KMS-11 (cell line): ENCODE data around the gene FAM124B.

ENCODE experiments used
- H2AFZ ChIP-seq: fragments of 200-600 bp; sonication (generic); 2 replicates; pipeline ENCODE4 v1.6.1; 2016; ENCODE audit warnings: antibody characterized with exemption, mixed run types, low read depth
- H3K27ac ChIP-seq: fragments of 200-600 bp; sonication (generic); 2 replicates; pipeline ENCODE4 v1.6.1; 2016; ENCODE audit warnings: mild to moderate bottlenecking, mixed run types
- H3K27me3 ChIP-seq: fragments of 200-600 bp; sonication (generic); 2 replicates; pipeline ENCODE4 v1.6.1; 2017; ENCODE audit warnings: mild to moderate bottlenecking, low read depth, mixed run types, moderate library complexity; ENCODE audit not compliant: insufficient read depth
- H3K36me3 ChIP-seq: fragments of 200-600 bp; sonication (generic); 2 replicates; pipeline ENCODE4 v1.6.1; 2017; ENCODE audit warnings: mild to moderate bottlenecking, mixed run types; ENCODE audit not compliant: insufficient read depth
- H3K4me1 ChIP-seq: fragments of 200-600 bp; sonication (generic); 2 replicates; pipeline ENCODE4 v1.6.1; 2016; ENCODE audit warnings: mild to moderate bottlenecking, low read depth, mixed run types; ENCODE audit not compliant: poor library complexity, severe bottlenecking
- H3K4me2 ChIP-seq: fragments of 200-600 bp; sonication (generic); 2 replicates; pipeline ENCODE4 v1.7.0; 2016; ENCODE audit warnings: mild to moderate bottlenecking, mixed run types
- H3K4me3 ChIP-seq: fragments of 200-600 bp; sonication (generic); IDR thresholded peaks from 2 replicates; pipeline ENCODE4 v1.6.1; 2017; ENCODE audit warnings: low read depth, low read length, mixed read lengths; ENCODE audit not compliant: insufficient read depth
- H3K79me2 ChIP-seq: fragments of 200-600 bp; sonication (generic); 2 replicates; pipeline ENCODE4 v1.6.1; 2016; ENCODE audit warnings: low read depth, mixed run types; ENCODE audit not compliant: insufficient read depth
- H3K9ac ChIP-seq: fragments of 200-600 bp; sonication (generic); 2 replicates; pipeline ENCODE4 v1.6.1; 2016; ENCODE audit warnings: mild to moderate bottlenecking, mixed run types
- H4K20me1 ChIP-seq: fragments of 200-600 bp; sonication (generic); 2 replicates; pipeline ENCODE4 v1.6.1; 2016; ENCODE audit warnings: mild to moderate bottlenecking, mixed run types; ENCODE audit not compliant: insufficient read depth
- CTCF ChIP-seq: fragments of 200-600 bp; sonication (generic); conservative IDR thresholded peaks from 2 replicates; pipeline ENCODE4 v1.6.1; 2017; ENCODE audit warnings: low read depth, mild to moderate bottlenecking, antibody characterized with exemption, low read length, moderate library complexity, mixed read lengths

The FAM124B gene

GRCh38 chr2:224362094-224362493 is 39.8 kb downstream of the FAM124B start:
- Histone ChIP-seq H3K4me3 (no peak overlapping the region), H3K36me3 (no peaks in the 10 kb centered on the region), H3K4me1 (no peaks in the 10 kb centered on the region), H4K20me1 (no peaks in the 10 kb centered on the region), H3K27me3 (no peaks in the 10 kb centered on the region), H3K27ac (no peak overlapping the region), H3K79me2 (no peaks in the 10 kb centered on the region), H3K4me2 (no peak overlapping the region), H2AFZ (no peak overlapping the region), H3K9ac (no peak overlapping the region)
- TF ChIP-seq CTCF = no peak

GRCh38 chr2:224360801-224361251 is 41.1 kb downstream of the FAM124B start:
- Histone ChIP-seq H3K27ac (no peak overlapping the region), H3K4me3 (no peak overlapping the region), H3K79me2 (no peaks in the 10 kb centered on the region), H4K20me1 (no peaks in the 10 kb centered on the region), H3K4me2 (no peak overlapping the region), H2AFZ (no peak overlapping the region), H3K9ac (no peak overlapping the region), H3K4me1 (no peaks in the 10 kb centered on the region), H3K27me3 (no peaks in the 10 kb centered on the region), H3K36me3 (no peaks in the 10 kb centered on the region)
- TF ChIP-seq CTCF = no peak

GRCh38 chr2:224359569-224359968 is 42.3 kb downstream of the FAM124B start:
- no peak overlapping the region for H3K27ac ChIP-seq
- H4K20me1 ChIP-seq = no peaks in the 10 kb centered on the region
- no peaks in the 10 kb centered on the region for H3K27me3 ChIP-seq
- no peaks in the 10 kb centered on the region for H3K4me1 ChIP-seq
- no peaks in the 10 kb centered on the region for H3K79me2 ChIP-seq
- no peak overlapping the region for H3K9ac ChIP-seq
- H3K4me2 ChIP-seq = no peak overlapping the region
- H3K36me3 ChIP-seq = no peaks in the 10 kb centered on the region
- no peak overlapping the region for H2AFZ ChIP-seq
- TF ChIP-seq CTCF = peak; percentile 15; the same call in 1 of the 2 replicates
- H3K4me3 ChIP-seq = no peak overlapping the region

- Histone ChIP-seq H4K20me1 (no peaks in the 10 kb centered on the region), H3K36me3 (no peaks in the 10 kb centered on the region), H2AFZ (no peak overlapping the region), H3K4me3 (no peak overlapping the region), H3K79me2 (no peaks in the 10 kb centered on the region), H3K27ac (no peak overlapping the region), H3K4me1 (no peaks in the 10 kb centered on the region), H3K4me2 (no peak overlapping the region), H3K27me3 (no peaks in the 10 kb centered on the region), H3K9ac (no peak overlapping the region)
- peak; percentile 88 for TF ChIP-seq CTCF
Measured at GRCh38 chr2:224357098-224357901, 44.6 kb downstream of the FAM124B start.
